Left ventricle myocardium inferior (tissue), 1 donor: ENCODE results near the gene S100A14. TPM values are rescaled to one million over a fixed set of nuclear protein-coding genes. Genes with fewer than 3 reads are reported as not detected.
A peak's percentile ranks its signal among the peaks of the same experiment; 100 is the strongest.

Experiments used
- DNase-seq: peaks from one replicate; pipeline ENCODE4 v3.0.0-alpha.2; 2020
- H3K27ac ChIP-seq: fragments of 200-600 bp; replicated peaks from 2 replicates; pipeline ENCODE4 v1.8.0; 2021
- H3K27me3 ChIP-seq: fragments of 200-600 bp; 2 replicates; pipeline ENCODE4 v1.8.0; 2021; ENCODE audit warnings: low read depth
- H3K36me3 ChIP-seq: fragments of 200-600 bp; 2 replicates; pipeline ENCODE4 v1.8.0; 2021
- H3K4me1 ChIP-seq: fragments of 200-600 bp; 2 replicates; pipeline ENCODE4 v1.8.0; 2021
- H3K4me3 ChIP-seq: fragments of 200-600 bp; 2 replicates; pipeline ENCODE4 v1.8.0; 2021; ENCODE audit warnings: mild to moderate bottlenecking, moderate library complexity
- H3K9me3 ChIP-seq: fragments of 200-600 bp; replicated peaks from 2 replicates; pipeline ENCODE4 v1.8.0; 2021
- intact Hi-C: fragments of 100-400 bp; cut with micrococcal nuclease; formaldehyde crosslinking; loops from one replicate; pipeline ENCODE4 v1.11.0; 2022
- total RNA-seq: library from RNA; stranded (reverse); fragmentation: NEBNext Ultra II Directional; extraction: Animal tissue kit (Norgen Biotek cat#: 25700); gene quantifications from one replicate; pipeline ENCODE4 v1.2.1, GENCODE V29; 2021
- TF ChIP-seq, protein P1 (sequence below): fragments of 200-600 bp; IDR thresholded peaks from 2 replicates; pipeline ENCODE4 v1.8.0; 2021; ENCODE audit warnings: antibody characterized with exemption, mild to moderate bottlenecking, borderline replicate concordance
- donor health status: DM: no; HTN: yes; CAD: no; lungs with severe emphysema.

The S100A14 gene
- total RNA-seq, 1 donor from 2014 or later = 6.5 TPM

DNA sequence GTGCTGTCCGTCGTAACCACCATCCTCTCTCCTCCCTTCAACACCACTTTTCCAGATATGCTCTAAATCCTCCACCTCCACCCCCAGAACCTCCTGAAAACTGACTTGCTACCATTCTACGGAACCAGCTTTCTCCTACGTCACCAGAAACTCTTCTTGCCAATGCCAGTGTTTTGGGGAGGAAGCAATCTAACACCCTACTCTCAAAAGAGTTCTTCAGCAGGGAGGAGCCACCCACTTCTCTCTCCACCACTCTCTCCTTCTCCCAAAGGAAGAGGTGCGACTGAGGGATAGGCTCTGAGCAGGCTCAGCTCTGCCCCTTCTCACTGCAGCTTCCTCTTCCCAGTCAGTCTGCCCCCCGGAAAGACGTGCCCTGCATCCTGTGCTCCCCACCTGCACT is 44.4 kb downstream of the S100A14 start:
- Histone ChIP-seq H3K27ac (no peak overlapping the region), H3K9me3 (no peaks in the 10 kb centered on the region), H3K27me3 (no peaks in the 10 kb centered on the region), H3K4me1 (peaks cover 37% of the 10 kb centered on the region), H3K4me3 (no peak overlapping the region), H3K36me3 (no peaks in the 10 kb centered on the region)
- TF ChIP-seq, protein P1, sequence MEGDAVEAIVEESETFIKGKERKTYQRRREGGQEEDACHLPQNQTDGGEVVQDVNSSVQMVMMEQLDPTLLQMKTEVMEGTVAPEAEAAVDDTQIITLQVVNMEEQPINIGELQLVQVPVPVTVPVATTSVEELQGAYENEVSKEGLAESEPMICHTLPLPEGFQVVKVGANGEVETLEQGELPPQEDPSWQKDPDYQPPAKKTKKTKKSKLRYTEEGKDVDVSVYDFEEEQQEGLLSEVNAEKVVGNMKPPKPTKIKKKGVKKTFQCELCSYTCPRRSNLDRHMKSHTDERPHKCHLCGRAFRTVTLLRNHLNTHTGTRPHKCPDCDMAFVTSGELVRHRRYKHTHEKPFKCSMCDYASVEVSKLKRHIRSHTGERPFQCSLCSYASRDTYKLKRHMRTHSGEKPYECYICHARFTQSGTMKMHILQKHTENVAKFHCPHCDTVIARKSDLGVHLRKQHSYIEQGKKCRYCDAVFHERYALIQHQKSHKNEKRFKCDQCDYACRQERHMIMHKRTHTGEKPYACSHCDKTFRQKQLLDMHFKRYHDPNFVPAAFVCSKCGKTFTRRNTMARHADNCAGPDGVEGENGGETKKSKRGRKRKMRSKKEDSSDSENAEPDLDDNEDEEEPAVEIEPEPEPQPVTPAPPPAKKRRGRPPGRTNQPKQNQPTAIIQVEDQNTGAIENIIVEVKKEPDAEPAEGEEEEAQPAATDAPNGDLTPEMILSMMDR = no peak
- DNase-seq = no peak
- intact Hi-C loops = no loop called here

DNA sequence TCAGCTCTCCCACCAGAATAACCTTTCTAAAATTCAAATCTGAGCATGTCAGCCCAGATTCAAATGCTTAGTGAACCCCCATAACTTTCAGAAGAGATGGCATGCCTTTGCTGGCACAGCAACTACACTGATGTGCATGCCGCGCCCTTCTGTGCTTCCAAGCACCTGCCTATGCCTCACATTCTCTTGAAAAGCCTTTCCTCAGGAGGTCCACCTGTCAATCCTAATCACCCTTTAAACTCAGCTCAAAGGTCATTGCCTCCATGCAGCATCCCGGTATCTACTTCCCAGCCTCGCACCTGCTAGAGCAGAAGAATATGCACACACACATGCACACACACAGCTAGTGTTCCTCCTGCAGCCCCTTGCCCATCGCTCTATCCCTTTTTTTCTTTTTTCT is 45.3 kb downstream of the S100A14 start:
- intact Hi-C loops = no loop called here
- Histone ChIP-seq H3K9me3 (no peaks in the 10 kb centered on the region), H3K4me3 (no peak overlapping the region), H3K36me3 (no peaks in the 10 kb centered on the region), H3K27ac (no peak overlapping the region), H3K27me3 (no peaks in the 10 kb centered on the region), H3K4me1 (peaks cover 46% of the 10 kb centered on the region)
- TF ChIP-seq, protein P1 = no peak
- DNase-seq = no peak

DNA sequence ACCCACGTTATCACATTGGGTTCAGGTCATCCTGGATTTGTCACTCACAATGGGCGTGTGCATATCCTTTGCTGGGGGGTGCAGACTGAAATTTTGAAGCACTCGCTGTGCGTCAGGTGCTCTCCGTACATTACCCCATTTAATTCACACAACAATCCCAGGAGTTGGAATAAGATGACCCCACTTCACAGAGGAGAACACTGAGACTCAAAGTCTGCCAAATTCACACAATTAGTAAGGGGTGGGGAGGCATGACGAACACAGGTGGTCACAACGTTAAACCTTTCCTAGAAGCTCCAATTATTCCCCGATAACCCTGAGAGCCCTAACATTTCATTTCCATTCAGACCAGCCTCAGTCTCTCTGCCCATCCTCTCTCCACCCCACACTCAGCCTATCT is 46.7 kb downstream of the S100A14 start:
- Histone ChIP-seq H3K27ac (no peak overlapping the region), H3K36me3 (no peaks in the 10 kb centered on the region), H3K4me1 (peaks cover 54% of the 10 kb centered on the region), H3K9me3 (no peaks in the 10 kb centered on the region), H3K4me3 (no peak overlapping the region), H3K27me3 (no peaks in the 10 kb centered on the region)
- intact Hi-C loops = loop anchor here (5.0 to 10.0 kb wide), 2 partner anchors 37 to 55 kb away; no protein-coding TSS in a partner anchor
- no peak for DNase-seq
- TF ChIP-seq, protein P1 = no peak

DNA sequence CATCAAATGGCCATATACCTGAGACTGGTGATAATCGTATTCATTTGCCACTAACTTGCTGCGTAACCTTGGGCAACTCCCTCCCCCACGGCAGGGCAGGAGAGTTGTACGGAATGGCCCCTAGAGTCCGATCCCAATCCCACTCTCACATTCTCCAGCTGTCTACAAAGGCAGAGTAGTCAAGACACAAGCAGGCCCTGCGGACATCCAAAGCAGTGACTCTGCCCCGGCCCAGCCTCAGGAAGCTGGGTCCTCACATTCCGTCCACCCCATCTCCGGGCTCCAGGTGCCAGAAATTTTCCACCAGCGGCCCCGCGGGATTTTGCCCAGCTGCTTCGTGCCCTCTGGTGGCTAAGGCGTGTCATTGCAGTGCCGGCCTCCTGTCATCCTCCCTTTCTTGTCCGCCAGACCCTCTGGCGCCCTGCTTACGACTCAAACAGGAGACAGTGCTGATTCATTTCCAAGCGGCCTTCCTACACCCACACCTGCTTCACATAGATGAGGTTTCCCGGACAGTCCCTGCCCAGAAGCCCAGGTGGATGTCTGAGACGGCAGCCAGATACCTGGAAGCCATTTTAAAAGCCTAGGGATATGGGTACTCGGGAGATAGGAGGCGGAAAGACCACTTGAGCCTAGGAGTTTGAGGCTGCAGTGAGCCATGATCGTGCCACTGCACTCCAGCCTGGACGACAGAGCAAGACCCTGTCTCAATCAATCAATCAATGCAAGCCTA is 47.6 kb downstream of the S100A14 start:
- Histone ChIP-seq H3K9me3 (no peaks in the 10 kb centered on the region), H3K27me3 (no peaks in the 10 kb centered on the region), H3K4me1 (peaks cover 54% of the 10 kb centered on the region), H3K27ac (peak overlapping the region; percentile 91), H3K4me3 (peak overlapping the region; percentile 51), H3K36me3 (no peaks in the 10 kb centered on the region)
- TF ChIP-seq, protein P1 = no peak
- intact Hi-C loops = loop anchor here (5.0 to 10.0 kb wide), 2 partner anchors 36 to 54 kb away; no protein-coding TSS in a partner anchor
- peak; percentile 90 for DNase-seq

DNA sequence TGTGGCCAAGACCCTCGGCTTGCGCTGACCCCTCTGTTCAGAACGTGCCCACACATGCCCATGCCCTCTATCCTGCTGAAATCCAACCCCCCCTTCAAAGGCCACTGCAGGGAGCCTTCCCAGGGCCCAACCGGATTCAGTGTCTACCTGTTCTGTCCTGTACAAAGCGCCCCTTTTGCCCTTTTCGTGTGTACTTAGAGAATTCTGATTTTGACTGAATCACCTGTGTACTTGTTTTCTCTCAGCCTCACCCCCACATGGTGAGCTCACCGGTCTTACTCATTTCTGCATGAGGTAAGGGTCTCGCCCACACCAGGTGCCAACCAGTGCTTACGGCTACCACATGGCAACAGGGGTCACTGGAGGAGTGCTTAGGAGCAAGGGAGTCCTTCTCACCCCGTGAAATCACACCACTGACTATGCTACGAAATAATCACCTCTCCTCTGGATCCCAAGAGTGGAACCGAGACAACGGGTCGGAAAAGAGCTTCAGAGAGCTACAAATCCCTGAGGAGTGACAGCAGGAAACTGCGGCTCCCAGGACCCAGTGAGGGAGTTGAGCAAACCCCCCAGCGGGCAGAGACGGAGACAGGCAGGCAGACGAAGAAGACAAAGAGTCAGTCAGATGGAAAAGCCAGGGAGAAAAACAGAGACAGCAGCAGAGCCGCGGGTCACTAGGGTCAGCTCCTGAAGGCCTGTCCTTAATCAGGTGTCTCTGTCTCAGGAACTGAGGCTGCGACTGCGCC is 48.3 kb downstream of the S100A14 start:
- H3K4me3 ChIP-seq = peak overlapping the region; percentile 51
- H3K27me3 ChIP-seq = no peaks in the 10 kb centered on the region
- peaks cover 48% of the 10 kb centered on the region for H3K4me1 ChIP-seq
- intact Hi-C loops = loop anchor here (5.0 to 10.0 kb wide), 2 partner anchors 35 to 53 kb away; no protein-coding TSS in a partner anchor
- H3K27ac ChIP-seq = peak overlapping the region; percentile 91
- H3K9me3 ChIP-seq = no peaks in the 10 kb centered on the region
- no peaks in the 10 kb centered on the region for H3K36me3 ChIP-seq
- TF ChIP-seq, protein P1 = no peak
- DNase-seq = no peak
